Left ventricle myocardium superior (tissue), 1 donor: ENCODE results near the gene IRX6. TPM values are rescaled to one million over a fixed set of nuclear protein-coding genes. Genes with fewer than 3 reads are reported as not detected.

Experiments
- ATAC-seq: fragments of 200-7000 bp; cut with Tn5 transposase; one replicate; pipeline ENCODE4 v1.9.1; 2020; ENCODE audit warnings: mild to moderate bottlenecking, moderate library complexity
- DNase-seq: peaks from one replicate; pipeline ENCODE4 v3.0.0-alpha.2; 2020
- intact Hi-C: fragments of 100-400 bp; cut with micrococcal nuclease; formaldehyde crosslinking; loops from one replicate; pipeline ENCODE4 v1.11.0; 2022
- total RNA-seq: library from RNA; stranded (reverse); fragmentation: NEBNext Ultra II Directional; extraction: Animal tissue kit (Norgen Biotek cat#: 25700); gene quantifications from one replicate; pipeline ENCODE4 v1.2.1, GENCODE V29; 2021
- donor health status: DM: no; HTN: yes; CAD: no; lungs with severe emphysema.

Gene IRX6
- total RNA-seq, 1 donor from 2014 or later: not detected

- intact Hi-C loops: no loop called here
- DNase-seq: no peak
- ATAC-seq: no peak
These were observed 27.0 kb downstream of the IRX6 start for GRCh38 chr16:55350984-55351383.

GRCh38 chr16:55351936-55352335 lies 27.9 kb downstream of the IRX6 start:
- DNase-seq: no peak
- intact Hi-C loops: no loop called here
- ATAC-seq: no peak

- no peak for DNase-seq
- no peak for ATAC-seq
- intact Hi-C loops: no loop called here
These were observed 33.2 kb downstream of the IRX6 start for GRCh38 chr16:55357241-55357640.

GRCh38 chr16:55359946-55360345 lies 35.9 kb downstream of the IRX6 start:
- DNase-seq (no peak), ATAC-seq (no peak)
- intact Hi-C loops: loop anchor here (10.0 kb wide), 1 partner anchor 1415 kb away; no protein-coding TSS in a partner anchor

- DNase-seq (no peak), ATAC-seq (no peak)
- intact Hi-C loops: loop anchor here (10.0 kb wide), 1 partner anchor 1420 kb away; no protein-coding TSS in a partner anchor
These were observed 40.8 kb downstream of the IRX6 start for GRCh38 chr16:55364811-55365210.

- ATAC-seq: peak; percentile 20
- DNase-seq: no peak
- intact Hi-C loops: loop anchor here (10.0 kb wide), 1 partner anchor 1423 kb away; no protein-coding TSS in a partner anchor
These were observed 43.4 kb downstream of the IRX6 start for GRCh38 chr16:55367301-55367811.

GRCh38 chr16:55367866-55368603 lies 44.0 kb downstream of the IRX6 start:
- intact Hi-C loops: loop anchor here (10.0 kb wide), 1 partner anchor 1423 kb away; no protein-coding TSS in a partner anchor
- DNase-seq: no peak
- ATAC-seq: no peak

GRCh38 chr16:55369151-55369550 lies 45.1 kb downstream of the IRX6 start:
- ATAC-seq: no peak
- intact Hi-C loops: loop anchor here (10.0 kb wide), 1 partner anchor 1424 kb away; no protein-coding TSS in a partner anchor
- no peak for DNase-seq

GRCh38 chr16:55370762-55371482 lies 46.9 kb downstream of the IRX6 start:
- intact Hi-C loops: no loop called here
- ATAC-seq: peak; percentile 81
- DNase-seq: peak; percentile 85

- DNase-seq (peak; percentile 52), ATAC-seq (peak; percentile 78)
- intact Hi-C loops: no loop called here
These were observed 48.9 kb downstream of the IRX6 start for GRCh38 chr16:55372792-55373488.

GRCh38 chr16:55373489-55373832 lies 49.5 kb downstream of the IRX6 start:
- intact Hi-C loops: no loop called here

GRCh38 chr16:55376045-55376444 lies 52.0 kb downstream of the IRX6 start:
- intact Hi-C loops: no loop called here
- DNase-seq (no peak), ATAC-seq (no peak)

More at GRCh38 chr16:55373489-55373832, 49.5 kb downstream of the IRX6 start:
- ATAC-seq: peak; percentile 11
- no peak for DNase-seq

- DNase-seq (no peak), ATAC-seq (no peak)
- intact Hi-C loops: no loop called here
These were observed 52.7 kb downstream of the IRX6 start for GRCh38 chr16:55376567-55377167.

GRCh38 chr16:55377840-55378239 lies 53.8 kb downstream of the IRX6 start:
- no peak for DNase-seq
- no peak for ATAC-seq
- intact Hi-C loops: no loop called here

- ATAC-seq (no peak), DNase-seq (no peak)
- intact Hi-C loops: no loop called here
These were observed 54.6 kb downstream of the IRX6 start for GRCh38 chr16:55378616-55379015.

- intact Hi-C loops: no loop called here
- ATAC-seq (no peak), DNase-seq (no peak)
These were observed 55.4 kb downstream of the IRX6 start for GRCh38 chr16:55379371-55379770.

GRCh38 chr16:55379876-55380390 lies 55.9 kb downstream of the IRX6 start:
- ATAC-seq (peak; percentile 46), DNase-seq (no peak)
- intact Hi-C loops: no loop called here
